HG03103 (cell line): ENCODE measurements around the gene RIPK1.
"Not testable (repeated sequence)": the region's sequence is repeated elsewhere in the genome, so short reads cannot be mapped to it uniquely, and the experiment has no call there.

Source experiments
- ATAC-seq: cut with Tn5 transposase; IDR thresholded peaks from one replicate; pipeline ENCODE4 v1.9.1; 2021; ENCODE audit warnings: low read depth; ENCODE audit not compliant: unreplicated experiment

The RIPK1 gene

DNA sequence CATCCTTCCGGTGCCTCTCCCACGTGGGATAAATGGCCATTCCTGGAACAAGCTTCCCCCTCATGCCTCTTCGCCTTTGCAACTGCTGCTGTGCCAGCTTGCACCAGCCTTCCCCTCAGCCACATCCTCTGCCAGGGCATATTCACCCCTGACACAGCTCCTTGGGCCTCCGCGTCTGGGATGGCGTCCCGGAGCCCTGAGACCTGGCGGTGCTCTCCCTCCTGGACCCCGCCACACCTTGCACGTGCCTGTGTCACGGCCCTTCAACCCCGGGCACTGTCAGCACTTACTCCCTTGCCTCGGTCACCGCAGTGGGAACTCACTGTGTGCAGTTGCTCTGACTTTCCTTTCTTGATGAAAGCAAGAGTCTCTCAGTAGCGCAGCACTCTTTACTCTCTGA is 63.4 kb downstream of the RIPK1 start:
- ATAC-seq, result no peak

DNA sequence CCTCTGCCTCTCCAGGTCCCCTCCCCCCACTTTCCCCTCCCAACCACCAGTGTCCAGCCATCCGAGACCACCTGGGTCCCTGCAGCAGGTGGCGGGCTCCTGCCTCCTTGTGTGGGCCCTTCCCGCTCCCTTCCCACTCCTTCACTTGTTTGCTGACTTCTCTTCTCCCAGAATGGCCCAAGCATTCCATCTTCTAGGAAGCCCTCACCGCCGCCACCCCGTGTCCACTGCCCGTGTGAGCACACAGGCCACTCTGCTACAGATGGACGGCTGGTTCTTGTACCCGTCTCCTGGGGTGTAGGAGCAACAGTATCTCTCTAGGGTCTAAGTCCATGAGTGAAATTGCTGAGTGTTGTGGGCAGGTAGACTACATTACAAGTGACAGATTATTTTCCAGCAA is 65.2 kb downstream of the RIPK1 start:
- no peak for ATAC-seq

DNA sequence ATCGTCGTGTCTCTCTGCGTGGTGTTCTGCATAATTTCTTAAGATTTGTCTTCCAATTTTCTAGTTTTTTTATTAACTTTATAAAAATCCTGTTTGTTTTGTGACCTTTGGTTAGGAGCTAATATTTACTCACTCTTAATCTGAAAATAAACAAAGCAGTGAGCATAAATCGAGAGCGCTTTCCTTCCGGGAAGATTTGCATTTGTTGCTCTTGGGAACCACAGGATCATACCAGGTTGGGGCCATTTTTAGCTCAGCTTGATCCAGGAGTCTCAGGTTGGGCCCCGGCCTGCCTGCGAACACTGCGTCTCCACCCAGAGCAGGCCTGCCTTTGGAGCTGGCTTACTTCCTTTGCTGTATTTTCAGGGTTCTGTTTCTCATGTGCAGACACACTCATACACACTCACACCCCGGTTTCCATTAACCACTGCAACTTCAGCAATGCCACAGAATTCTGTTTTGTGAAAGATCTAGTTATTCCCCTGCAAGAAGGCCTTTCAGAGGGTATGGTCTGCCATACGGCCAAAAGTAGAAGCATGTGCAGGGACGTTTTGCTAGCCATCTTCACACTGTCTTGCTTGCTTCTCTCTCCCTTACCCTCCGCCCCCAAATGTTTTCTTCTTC is 67.5 kb downstream of the RIPK1 start:
- ATAC-seq, result no peak

DNA sequence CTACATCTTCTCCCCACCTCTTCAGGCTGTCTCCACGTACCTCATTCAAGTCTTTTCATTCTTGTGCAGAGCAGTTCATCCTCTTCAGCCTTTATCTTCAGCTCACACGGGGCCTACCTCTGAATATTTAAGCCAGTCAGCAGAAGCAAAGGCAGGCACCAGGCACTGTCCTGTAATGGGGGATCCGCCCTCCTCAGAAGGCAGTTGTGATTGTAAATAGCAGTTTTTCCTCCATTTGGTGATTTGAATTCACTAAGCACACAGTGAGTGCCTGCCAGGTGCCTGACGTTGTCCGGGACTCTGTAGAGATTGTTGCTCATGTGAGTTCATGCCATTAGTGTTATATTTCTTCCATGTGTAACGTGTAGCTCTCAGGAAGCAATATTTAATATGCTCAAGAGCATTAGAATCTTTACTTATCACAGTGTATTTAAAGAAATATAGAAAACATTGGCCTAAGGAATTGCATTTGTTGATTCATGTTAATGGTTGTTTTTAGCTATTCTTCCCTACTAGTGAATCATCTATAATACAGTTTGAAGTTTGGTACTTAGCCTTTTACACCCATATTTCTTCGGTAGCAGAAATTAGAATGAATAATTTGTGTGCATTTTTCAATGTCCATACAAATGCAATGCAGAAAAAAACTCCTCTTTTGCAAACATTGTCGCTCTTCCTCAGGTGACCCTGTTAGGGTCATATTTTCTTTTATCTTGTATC is 68.2 kb downstream of the RIPK1 start:
- ATAC-seq, result no peak

DNA sequence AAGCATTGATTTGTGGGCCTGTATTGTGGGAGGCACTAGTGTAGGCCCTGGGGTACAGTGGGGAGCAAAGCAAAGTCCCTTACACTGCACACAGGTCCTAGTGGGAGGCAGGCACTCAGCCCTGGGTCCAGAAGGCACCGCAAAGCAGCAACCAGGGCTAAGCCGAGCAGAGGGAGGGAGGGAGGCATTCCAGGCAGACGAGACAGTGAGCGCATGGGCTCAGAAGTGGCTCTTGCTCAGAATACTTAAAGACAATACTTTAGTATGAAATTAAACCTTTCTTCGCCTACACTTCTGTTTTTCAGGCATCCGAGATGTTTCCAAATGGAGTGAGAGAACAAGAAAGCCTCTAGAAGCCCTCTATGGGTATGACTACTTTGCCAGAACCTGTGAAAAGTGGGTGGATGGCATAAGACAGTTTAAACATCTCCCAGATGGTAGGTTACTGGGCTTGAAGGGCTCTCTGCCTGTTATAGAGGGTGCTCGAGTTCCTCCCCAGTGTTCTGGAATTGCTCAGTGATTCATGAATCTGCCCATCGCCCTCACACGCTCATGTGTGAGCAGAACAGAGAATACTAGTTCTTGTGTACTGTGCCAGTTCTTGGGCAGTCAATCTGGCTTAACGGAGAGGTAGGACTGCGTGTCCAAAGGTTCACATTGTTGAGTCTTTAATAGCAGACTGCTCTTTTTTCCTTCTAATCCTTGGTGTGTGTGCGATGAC is 68.9 kb downstream of the RIPK1 start:
- ATAC-seq, result no peak

DNA sequence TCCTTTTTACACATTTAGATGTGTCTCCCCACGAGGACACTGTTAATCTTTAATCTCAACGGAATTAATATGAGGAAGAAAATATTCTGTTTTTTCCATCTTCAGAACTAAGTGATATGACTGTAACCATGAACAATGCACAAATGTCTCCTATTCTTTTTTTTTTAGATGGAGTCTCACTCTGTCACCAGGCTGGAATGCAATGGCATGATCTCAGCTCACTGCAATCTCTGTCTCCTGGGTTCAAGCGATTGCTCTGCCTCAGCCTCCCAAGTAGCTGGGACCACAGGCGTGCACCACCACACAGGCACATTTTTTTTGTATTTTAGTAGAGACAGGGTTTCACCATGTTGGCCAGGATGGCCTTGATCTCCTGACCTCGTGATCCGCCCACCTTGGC is 69.6 kb downstream of the RIPK1 start:
- not testable (repeated sequence) for ATAC-seq

DNA sequence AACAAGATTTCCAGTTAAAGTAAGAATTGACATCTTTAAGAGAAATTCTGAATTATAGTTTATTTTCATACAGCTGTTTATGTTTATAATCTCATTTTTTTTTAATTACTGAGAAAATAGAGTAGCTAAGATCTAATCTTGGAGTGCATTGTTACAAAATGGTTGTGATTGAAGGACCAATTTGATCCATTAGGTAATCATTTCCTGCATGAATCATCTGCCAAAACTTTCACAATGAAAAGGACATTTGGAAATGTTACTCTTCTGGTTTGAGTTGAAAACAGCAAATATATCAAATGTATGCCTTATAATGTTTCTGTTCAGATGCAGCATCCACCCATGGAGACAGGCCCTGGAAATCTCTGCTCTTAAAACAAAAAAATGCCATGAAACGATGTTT is 70.0 kb downstream of the RIPK1 start:
- no peak for ATAC-seq

DNA sequence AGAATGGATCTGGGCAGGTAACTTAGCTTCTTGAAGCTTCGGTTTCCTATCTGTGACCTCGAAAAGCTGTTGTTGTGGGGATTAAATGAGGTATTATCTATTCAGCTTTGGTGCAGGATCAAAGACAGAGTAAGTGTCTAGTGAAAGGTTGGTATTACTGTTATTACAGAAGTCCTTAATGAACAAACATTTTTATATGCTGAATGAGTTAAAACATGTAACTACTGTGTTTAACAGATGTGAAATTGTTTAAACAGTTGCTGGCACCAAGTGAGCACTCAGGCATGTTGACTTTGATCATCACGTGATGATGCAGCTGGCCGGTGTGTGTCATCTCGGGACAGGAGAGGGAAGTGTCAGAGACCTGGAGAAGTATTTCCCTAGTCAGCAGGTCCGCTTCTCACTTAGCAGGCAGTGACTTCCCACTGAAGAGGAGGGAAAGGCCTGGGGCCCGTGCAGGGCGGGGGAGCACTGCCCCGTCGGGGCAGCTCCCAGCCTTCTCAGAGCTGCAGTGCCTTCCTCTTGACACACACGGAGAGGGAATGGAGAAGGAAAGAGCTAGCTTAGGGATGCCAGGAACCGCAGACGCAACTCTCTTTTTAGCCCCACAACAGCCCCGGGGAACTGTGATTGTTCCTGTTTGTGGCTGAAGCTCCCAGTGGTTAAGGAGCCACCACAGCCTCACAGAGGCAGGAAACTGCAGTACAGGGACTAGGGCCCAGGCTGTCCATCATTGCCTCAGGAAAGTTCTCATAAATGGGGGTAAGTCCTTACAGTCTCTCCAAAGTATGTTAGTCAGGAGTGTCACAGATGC is 71.0 kb downstream of the RIPK1 start:
- ATAC-seq, result no peak

DNA sequence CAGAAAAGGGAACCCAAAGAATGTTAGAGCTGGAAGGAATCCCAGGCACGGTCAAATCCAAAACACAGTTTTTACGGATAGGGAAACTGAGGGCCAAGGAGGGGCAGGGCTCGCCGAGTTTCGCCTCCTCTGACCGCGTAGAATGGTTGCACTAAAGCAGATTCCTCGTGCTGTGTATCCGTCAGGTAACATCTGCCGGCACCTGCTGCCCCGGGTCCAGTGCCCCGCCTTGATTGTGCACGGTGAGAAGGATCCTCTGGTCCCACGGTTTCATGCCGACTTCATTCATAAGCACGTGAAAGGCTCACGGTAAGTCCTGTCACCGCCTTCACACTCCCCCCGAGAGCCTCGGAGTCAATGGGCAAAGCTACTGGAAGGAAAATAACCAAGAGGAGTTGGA is 71.9 kb downstream of the RIPK1 start:
- no peak for ATAC-seq

DNA sequence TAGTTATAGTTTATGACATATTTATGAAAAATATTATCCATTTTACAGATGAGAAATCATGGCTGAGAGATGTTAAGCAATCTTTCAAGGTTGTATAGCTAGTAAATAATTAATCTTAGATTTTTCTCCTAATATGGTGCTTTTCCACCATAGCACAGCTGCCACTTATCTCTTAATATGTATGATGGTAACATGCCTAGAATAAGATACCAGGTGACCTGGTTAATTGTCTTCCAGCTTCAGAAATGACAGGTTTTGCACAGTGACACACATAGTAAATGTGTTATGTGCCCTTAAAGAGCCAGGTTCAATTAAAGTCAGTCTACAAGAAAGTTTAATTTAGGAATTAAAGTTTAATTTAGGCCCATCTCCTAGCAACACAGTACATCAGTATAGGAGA is 74.2 kb downstream of the RIPK1 start:
- no peak for ATAC-seq

DNA sequence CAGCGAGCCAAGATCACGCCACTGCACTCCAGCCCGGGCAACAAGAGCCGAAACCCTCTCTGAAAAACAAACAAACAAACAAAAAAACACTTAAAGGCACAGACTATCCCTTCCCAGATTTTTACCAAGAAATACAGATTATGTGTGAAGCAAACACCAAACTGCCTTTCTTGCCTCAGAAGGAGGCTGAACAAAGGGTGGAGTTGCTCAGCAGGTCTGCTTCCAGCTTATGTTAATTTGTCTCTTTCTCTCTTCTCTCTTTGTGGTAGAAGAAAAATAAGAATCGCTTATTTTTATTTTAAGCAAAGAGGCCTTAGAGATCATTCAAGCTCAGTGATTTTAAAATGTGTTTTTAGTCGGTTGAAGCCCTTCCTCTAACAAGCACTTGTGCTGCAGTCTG is 74.9 kb downstream of the RIPK1 start:
- ATAC-seq, result no peak

DNA sequence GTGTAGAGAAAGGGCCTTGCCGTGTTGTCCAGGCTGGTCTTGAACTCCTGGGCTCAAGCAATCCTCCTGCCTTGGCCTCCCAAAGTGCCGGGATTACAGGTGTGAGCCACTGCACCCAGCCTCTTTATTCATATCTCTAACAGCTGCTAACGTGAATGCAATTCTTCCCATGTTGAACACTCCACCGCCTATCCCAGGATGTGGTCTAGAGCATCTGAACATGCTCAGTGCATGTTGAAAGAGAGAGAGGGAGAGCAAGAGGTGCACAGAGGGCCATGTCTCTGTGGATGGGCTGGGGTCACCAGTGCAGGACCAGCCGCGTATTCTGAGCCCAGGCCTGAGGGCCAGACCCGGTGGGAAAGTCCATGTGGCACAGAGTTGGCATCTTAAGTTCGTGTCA is 76.3 kb downstream of the RIPK1 start:
- no peak for ATAC-seq

DNA sequence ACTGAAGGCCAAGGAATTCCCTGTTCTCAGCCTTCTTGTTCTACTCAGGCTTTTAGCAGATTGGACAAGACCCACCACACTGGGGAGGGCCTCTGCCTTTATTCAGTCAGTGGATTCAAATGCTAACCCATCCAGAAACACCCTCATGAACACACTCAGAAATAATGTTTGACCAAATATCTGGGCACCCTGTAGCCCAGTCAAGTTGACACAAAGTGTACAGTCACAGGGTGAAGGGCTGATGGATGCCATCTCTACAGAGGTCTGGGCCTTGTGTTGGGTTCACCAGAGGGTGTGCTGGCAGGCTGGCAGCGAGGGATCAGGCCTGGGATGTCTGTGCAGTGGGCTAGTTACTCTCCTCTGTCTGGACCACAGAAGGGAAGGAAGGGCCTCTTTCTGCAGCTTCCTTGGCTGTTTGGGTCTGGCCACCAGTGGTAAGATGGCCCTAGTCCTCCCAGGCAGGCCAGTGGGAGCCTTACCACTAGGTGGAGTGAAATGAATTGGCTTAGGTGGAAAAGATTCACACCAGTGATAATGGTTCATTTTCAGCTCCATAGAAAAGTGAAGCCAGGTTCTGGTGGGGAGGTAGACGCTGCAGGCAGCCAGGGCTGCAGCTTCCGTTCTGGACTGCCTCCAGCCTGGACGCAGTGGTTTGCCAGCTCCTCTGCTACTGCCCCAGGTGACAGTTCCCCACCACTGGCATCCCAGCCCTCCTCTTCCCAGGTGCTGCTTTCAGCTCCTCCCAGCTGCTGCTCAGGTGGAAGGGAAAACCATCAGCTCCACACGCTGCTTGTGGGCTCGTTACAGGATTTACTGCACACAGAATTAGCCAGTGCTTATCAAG is 79.8 kb downstream of the RIPK1 start:
- no peak for ATAC-seq

DNA sequence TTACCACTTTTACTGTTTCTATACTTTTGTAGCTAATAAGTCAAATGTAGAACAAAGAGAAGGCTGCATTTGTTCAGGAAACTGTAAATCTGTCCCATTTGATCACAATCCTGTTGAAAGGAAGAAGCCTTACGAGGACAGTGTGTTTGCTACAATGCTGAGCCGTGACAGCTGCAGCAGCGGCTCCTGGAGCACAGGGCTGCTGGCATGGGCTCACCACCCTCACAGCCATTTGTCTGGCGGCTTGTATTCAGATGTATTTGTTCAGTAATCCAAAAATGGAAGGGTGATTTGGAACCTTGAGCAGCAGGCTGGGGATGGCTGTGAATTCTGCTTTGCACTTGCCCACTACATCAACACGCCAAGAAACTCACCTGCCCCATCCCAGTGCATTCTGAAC is 83.4 kb downstream of the RIPK1 start:
- ATAC-seq, result no peak

DNA sequence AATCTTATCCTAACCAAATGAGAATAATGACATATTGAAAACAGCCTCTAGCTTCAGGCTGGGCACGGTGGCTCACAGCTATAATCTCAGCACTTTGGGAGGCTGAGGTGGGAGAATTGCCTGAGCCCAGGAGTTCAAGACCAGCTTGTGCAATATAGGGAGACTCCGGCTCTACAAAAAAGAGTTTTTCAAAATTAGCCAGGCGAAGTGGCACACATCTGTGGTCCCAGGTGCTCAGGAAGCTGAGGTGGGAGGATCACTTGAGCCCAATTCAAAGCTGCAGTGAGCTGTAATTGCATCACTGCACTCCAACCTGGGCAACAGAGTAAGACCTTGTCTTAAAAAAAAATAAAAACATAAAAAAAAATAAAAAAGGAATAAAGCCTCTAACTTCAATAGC is 84.4 kb downstream of the RIPK1 start:
- no peak for ATAC-seq

DNA sequence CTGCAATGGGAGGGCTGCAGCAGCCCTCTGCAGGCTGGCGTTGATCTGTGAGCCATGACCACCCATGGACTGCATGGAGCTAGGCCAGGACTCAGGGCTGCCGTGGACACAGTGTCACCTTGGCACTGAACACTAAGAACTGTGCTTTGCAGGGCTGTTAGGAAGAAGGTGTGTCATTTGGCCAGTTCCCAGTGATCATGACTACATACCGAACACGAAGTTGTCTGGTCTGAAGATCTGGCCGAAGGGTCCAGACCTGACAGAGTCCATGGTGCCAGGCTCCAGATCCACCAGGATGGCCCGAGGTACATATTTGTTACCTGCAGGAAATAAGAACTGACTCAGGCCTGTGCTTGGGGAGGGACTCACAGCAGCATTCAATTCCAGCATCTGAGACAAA is 87.1 kb downstream of the RIPK1 start:
- ATAC-seq, result not testable (repeated sequence)

DNA sequence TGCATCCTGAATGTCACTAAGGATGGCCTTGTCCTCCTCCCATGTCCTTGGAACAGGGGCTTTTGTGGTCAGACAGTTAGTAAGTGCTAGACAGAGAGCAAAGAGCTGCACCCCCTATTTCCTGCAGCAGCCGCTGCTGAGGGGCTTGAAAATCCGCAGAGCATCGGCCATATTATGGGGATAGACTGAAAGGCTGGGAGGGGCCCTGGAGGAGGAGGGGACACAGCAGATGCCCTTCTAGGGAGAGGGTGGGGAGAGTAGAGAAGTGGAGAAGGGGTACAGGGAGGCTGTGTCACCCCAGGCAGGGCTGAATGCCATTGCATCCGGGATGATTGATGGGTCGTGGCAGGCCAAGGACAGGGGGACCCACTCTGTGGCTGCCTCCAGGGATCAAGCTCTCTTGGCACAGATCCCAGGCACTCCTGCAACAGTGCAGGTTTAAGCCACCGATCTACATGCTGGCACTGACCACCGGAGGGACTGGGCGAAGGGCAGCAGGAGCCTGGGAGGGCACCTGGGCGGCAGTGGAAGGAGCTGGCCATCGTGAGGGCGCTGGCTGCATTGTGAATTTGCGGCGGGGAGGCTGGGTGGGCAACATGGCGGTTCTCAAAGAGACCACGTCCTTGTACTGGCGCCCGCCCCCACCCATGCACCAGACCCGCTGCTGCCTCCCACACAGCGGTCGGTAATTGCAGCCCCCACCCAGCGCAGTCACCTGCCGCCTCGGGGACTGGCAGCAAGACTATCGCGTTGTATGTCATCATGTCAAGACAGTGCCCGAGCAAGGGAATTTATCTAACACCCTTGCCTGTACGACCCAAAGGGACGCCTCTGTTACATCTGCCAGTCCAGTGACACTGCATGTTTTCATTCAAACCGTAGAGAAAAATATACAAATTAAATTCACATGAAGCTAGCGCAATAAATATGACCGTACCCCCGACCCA is 88.2 kb downstream of the RIPK1 start:
- not testable (repeated sequence) for ATAC-seq

DNA sequence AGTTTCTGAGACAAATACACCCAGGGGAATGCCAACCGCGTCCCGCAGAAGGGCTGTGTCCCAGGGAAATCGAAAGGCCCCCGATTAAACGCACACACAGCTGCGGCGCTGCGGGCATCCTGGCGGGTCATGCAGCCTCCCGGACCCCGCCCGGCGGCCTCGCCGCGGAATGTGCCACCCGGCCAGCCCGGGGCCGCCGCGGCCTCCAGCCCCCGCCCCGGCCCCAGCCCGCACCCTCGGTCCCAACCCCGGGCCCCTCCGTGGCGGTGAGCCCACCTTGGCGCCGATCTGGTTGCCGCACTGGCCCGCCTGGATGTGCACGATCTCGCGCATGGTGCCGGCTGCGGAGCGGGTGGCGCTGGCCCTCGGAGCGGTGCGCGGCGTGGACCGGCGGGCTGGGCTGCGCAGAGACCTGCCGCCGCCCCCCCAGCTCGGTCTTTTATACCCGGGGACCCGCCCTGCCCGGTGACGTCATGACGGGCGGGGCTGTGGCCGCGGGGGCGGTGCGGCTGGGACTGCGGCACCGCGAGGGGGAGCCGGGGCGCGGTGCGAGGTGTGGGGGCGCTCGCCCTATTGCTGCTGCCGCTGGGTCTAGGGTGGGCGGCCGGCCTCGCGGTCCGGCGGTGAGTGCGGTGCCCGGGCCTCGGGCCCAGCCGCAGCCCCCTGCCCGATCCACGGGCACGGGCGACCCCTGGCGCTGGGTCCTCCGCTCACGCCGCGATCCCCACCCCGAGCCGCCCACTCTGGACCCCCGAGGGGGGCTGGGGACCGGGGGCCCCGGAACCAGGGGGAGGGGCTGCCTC is 89.0 kb downstream of the RIPK1 start, which contains the start of gene TUBB2A:
Gene TUBB2A, minus strand, starts transcription at position 414 of the 803 bp plus-strand sequence. Its CDS starts 81 bp downstream, at position 333.
- peak; percentile 74 for ATAC-seq
